Stimulated activated CD4-positive, alpha-beta T cell treated with anti-CD3 and anti-CD28 coated beads, Interleukin-1b, Interleukin-23, amount 100 ng/mL, for 1 hour (primary cell): ENCODE data around the gene ATP7B.
"Not testable (repeated sequence)": the region's sequence is repeated elsewhere in the genome, so short reads cannot be mapped to it uniquely, and the experiment has no call there.

Experiments used
- DNase-seq, 2 donors: peaks; one replicate each; pipeline ENCODE4 v3.0.0-alpha.2; 2020; ENCODE audit warnings: low read depth in 2 of 2

The ATP7B gene

DNA sequence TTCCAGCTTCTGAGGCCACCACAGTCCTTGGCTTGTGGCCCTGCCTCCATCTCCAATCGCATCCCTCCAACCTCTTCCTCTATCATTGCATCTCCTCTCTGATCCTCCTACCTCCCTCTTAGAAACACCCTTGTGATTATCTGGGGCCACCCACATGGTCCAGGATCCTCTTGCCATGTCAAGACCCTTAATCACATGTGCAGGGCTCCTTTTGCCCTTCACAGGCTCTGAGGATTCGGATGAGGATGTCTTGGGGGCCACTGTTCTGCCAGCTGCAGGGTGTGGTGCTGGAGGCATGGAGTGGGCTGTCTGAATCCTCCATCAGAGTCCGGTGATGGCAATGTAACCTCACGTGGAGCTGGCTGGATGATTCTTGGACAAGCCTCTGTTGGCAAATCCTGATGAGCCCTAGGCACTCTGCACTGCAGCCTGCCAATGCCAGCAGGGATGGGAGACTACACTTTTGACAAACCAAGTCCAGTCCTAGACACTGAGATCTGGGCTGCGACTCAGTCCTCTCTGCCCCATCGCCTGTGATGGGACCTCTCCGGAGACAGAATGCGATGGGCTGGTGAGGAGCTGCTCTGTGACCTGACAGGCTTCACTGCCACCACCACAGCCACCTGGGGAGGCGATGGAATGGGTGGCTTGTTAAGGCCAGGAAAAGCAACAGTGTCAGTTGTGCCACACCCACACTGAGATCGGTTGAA lies 88.3 kb downstream of the ATP7B start:
- no peak for DNase-seq

DNA sequence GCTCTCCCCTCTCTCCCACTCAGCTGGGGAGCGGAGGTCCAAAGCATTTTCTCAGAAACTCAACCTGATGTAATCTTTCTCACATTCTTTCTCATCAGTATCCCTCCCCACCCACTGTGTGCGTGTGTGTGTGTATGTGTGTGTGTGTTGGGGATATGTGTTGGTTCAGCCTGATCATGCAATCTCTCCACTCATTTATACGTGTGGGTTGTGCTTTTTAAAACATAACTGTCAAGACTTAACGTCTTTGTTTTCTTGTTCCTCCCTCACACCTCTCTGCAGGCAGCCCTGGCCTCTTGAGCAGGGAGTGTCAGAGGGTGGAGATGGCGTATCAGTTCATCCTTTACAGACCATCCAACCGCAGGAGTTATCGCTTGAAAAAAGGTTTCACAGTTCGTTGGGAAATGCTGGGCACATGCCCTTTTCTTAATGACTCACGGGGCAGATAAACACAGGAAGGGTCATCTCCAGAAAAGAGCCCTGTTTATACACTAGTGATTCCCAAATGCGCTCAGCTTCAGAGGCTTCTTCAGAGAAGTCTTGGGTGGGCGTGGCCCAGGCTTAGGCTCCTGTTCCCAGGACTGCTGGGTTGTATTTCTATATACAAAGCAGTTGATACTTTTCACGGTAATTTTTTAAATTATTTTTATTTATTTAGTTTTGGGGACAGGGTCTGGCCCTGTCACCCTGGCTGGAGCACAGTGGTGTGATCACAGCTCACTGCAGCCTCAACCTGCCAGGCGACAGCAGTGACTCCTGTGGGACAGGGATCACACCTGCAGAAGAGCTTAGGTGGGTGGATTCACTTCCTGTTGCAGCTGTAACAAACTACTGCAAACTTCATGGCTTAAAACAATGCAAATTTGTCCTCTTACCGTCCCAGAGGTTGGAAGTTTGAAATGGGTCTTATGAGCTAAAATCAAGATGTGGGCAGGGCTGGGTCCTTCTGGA lies 89.2 kb downstream of the ATP7B start:
- no peak for DNase-seq

DNA sequence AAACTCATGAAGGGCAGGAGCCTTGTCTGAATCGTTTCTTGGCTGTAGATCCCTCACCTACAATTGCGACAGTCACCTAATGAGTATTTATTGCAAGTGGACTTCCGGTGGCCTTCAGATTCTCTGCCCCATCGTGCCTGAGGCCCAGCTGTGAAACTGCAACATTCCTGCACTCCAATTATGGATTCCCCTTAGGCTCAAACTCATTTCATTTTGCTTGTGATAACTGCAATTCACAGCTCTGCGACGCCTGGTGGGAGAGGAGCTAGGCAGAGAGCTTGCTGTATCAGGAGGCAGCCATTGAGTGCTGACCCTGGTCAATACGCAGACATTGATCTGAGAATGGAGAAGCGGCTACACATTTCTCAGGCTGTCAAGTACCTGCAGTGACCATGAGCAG lies 90.5 kb downstream of the ATP7B start:
- no peak for DNase-seq

DNA sequence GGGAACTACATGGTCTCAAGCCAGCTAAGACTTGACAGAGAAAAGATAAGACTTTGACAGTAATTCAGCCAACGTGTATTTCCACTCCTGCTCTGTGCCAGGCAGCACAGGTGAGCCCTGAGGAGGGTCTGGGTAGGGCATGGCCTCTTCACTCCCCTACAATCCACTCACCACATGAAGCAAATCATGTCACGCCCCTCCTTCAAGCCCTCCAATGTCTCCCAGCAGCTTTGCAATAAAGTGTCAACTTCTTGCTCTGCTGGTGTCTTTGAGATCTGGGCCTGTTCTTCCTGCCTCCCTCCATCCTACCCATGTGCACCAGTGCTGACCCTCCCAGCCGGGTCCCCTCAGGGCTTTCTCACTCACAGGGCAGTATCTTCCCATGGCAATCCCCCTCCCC lies 91.0 kb downstream of the ATP7B start:
- DNase-seq, result no peak

DNA sequence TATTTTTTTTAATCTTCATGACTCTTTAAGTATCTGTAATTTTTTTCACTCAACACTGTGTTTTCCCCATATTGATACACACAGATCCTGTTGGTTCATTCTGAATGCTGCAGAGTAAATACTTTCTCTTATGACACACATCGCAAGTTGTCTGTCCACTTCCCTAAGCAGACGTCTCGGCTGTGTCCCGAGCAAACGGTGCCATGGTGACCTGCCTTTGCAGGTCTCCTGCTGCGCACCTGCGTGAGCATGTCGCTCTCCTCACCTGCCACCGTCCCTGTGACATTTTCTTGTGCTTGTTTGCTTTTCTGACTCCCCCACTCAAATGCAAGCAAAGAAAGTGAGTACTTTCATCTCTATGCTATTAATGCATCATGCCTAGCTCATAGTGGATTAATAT lies 91.7 kb downstream of the ATP7B start:
- no peak for DNase-seq

DNA sequence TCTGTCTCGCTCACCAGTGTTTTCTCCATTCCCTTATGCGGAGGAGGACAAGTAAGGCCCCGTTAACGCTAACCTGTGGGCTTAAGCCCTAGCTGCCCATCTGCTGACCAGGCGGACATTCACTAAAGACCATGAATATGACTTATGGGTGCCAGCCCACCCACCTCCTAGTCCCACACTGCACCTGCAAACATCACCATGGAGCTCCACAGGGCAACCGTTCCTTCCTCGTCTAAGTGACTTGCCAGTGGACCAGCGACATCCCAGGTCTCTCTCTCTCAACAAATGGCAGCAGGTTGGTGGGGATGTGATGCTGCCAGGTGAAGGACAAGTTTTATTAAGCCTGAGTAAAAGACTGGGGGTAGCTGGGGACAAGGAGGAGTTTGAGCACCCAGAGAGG lies 94.3 kb downstream of the ATP7B start:
- no peak for DNase-seq

DNA sequence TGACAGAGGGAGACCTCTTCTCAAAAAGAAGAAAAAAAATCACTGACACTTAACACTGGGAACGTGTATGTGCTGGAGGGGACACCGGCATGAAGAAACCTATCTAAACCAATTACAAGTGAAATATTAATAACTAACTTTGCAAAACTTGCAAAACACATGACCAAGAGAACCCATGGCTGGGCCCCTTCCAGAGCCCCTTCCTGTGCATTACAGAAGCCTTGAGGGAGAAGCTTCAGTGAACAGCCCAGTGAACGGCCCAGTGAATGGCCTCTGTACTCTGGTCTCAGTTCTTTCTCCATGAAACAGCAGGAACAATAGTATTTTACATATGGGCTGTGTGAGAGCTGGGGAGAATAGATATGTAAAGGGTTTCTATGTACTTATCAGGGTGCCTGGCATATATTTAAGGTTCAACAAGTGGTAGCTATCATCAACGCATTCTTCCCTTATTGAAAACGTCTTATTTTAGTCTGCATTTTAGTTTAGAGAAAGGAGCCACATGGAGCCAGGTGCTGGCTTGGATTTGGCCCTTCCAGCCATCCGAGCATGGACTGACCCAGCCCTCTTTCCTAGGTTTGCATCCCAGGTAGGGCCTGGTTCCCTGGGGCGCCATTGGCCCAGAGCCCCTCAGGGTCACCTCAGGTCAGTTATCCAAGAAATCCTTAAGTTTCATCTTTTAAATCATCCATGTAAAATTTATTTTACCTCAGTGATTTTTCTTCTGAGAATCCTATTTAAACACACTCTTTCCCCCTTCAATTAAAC lies 95.0 kb downstream of the ATP7B start:
- DNase-seq, result no peak

DNA sequence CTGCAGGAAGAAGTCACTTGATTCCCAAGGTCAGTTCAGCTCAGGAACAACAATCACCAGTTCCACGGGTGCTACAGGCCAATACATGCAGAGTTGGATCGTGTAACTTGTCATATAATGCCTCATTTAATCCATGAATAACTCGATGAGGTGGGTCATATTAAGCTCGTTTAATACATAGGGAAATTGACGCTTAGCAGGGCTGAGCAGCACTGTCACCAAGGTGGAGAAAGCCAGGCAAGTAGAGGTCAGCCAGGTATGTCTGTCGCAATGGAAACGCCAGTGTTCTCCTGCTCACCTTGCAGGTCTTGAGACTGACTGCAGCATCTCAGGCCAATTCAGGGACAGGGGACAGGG lies 97.1 kb downstream of the ATP7B start:
- no peak for DNase-seq

DNA sequence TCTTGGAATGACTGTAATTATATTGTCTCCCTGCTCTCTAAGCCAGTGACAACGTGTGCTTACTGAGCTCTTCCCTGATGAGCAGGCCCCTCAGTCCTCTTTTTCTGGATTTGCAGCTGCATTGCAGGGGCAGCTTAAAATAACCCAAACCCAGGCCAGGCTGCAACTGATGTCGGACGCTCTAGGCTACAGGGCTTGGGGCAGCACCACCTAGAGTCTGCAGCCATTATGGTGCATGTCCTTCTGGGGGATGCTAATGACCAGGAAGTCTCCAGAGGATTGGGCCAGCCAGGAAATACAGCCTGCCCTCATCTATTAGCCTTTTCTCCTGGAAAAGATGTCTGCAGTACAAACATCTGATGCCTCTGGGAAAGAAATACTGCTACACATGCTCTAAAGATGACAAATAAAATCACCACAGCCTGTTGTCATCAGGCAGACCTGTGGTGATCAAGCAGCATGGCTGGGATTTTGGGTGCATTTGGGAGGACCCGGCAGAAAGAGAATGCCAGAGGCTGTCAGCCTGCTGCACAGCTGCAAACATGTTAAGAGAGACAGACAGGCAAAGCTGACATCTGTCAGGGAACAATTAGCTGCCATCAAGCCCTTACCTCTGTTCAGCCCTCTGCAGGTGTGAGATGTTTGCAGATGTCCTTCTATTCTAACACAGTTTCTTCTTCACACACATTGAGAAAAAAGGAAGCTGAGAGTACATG lies 97.7 kb downstream of the ATP7B start:
- DNase-seq, result no peak

DNA sequence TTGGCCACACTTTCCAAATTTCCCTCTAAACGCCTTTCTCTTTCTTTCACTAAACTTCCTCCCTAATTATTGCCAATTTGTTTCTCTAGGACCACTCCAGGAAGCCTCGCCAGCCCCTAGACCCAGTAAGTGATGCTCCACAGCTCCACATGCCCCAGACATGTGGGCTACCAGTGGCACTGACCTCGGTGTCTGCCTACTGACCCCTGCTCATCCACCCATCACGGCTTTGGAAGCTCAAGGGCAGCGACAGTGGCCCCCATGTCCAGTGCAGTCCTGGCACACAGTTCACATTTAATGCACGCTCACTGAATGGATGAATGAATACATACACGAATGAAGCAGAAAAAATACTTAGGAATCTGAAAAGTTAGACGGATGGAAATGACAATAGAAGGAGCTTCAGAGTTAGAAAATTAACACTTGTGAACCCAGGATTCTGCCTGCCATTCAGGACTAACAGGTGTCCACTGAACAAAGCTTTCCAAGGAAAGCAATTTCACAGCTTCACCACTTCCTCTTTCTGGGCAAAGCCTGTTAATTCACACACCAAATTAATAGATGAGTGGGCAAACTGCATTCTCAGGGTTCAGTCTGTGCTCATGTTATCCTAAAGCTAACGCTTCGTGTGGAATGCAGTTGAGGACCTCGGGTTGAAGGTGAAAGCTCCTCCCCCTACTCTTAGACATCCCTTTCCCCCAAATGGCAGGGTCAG lies 98.6 kb downstream of the ATP7B start:
- no peak for DNase-seq

DNA sequence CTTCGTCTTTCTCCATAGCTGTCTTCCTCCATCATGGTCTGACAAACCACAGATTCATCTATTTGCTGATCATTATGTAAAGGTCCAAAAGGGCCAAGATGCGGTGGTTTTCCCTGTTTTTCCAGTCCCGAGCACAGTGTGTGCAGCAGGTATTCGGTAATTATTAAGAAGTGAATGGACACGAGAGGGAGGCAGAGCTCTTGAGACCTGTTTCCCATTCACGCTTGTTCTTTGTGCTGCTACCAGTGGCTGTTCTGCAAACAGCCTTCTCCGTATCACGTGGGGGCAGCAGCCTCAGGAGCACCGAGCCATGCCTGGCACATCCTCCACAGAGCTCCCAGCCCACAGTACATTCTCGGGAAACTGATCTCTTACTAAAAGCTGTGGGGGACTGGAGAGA lies 99.2 kb downstream of the ATP7B start:
- no peak for DNase-seq

DNA sequence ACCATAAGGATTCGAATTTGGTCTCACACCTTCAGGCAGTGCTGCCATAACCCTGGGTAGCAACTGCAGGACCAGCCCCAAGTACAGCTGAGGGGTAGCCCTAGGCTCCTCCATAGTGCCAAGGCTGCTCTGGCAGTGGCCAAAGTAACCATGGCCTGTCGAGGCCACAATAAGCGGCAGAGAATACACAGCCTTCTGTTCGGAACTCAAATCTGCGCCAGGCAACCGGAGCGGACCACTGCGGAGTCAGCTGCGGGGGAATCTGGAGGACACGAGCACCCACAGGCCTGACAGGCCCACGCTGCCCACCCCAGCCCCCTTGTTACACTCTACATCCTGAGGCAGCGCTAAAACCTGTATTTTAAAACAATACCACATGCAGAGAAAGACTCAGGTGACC lies 100.7 kb downstream of the ATP7B start:
- DNase-seq, result no peak

DNA sequence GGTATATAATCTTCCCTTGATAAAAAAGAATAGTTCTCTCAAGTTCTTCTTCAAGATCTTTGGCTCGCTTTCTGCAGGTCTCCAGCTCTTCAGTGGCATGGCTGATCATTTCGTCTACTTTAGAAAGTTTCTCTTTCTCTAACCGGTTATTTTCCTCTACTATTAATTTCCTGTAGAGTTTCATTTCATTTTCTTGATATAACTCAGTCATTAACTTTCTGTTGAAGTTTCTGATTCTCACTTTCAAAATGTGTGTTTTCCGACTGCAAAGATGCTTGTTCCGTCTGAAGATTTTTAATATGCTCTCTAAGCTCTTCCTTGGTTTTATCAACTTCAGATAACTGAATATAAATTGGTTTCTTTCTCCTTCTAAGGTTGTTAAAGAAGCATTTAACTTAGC lies 102.0 kb downstream of the ATP7B start:
- not testable (repeated sequence) for DNase-seq

DNA sequence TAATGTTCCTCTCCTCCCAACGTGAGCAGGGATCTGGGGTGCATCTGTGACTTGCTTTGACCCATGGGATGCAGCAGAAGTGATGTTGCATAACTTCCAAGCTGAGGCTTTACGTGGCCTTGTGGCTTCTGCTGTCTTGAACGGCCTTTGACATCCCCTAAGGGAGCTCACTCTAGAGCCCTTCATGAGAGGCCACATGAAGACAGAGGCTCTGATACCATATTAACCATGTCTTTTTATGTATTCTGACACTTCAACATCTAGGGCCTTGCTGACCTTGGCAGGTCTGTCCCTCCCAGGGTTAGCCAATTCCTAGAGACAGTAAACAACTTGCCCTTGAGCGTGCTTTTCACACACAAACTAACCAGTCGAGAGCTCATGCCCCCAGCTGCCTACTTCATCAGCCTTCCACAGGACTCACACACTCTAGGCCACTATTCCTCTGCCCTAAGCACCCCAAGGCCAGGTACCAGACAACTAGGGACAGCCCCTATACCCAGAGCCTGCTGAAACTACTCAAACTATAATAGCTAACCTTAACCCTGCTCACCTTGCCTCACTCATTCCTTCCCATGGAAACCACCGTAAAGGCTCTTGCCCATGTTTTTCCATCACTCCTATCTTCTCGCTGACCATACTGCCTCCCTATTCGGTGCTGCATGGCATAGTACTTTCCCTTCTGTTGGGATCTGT lies 104.1 kb downstream of the ATP7B start:
- no peak for DNase-seq

DNA sequence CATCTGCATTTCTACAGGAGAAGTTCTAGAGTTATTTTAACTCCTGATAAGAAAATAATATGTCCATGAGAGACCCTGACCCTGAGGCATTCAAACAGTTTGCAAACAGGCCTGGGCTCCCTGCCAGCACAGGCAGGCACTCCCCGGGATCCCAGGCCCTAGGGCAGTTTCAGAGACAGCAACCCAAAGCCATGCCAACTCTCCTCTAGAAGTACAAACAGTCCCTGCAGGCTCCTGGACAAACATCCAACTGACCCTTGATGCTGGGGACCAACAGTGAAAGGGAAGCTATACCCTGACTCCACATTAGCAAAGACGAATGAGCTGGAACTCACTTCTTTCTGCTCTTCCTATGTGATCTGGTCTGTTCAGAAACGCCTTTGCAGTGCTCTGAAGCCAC lies 104.7 kb downstream of the ATP7B start:
- DNase-seq, result no peak

DNA sequence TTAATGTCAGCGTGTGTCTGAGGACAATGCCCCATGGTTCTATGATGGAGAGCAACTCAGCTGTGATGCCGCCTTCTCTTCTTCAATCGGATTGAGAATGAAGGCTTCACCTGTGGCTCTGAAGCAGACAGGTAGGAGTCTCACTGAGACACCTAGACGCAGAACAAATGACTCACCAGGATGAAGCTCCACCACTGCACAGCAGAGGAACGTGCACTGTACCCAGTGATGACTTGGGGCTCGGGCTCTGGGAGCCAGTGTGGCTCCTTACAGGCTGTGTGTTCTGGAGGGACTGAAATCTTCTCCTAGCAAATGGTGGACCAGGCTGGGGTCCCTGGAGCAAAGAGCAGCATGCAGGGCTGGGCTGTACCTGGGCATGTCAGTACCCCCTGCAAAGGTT lies 105.5 kb downstream of the ATP7B start:
- DNase-seq, result no peak

DNA sequence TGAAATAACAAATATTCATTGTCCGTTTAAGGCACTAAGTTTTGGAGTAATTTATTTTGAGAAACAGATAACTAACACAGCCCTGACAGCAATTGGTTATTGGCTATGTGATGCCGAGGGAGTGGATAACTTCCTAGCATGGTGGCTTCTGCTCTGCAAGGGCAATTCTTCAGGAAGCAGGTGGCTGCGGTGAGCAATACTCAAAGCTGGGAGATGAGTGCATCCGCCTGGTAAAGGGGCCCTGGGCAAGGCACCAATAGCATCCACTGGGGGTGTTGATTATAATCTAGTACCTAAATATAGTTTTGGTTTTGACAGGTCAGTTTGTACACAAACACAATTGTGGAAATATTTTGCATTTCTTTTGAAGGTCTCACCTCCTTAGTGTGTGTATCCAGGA lies 108.5 kb downstream of the ATP7B start:
- no peak for DNase-seq

DNA sequence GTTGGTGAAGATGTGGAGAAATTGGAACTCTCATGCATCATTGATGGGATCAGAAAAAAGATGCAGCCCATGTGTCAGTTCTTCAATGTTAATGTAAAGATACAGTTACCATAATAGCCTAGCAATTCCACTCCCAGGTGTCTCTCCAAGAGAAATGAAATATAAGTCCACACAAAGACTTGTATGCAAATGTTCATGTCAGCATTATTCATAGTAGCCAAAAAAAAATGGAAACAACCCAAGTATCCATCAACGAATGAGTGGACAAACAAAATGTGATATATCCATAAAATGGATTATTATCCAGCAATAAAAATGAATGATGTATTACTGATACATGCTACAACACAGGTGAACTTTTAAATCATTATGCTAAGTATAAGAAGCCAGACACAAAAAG lies 110.8 kb downstream of the ATP7B start:
- no peak for DNase-seq

DNA sequence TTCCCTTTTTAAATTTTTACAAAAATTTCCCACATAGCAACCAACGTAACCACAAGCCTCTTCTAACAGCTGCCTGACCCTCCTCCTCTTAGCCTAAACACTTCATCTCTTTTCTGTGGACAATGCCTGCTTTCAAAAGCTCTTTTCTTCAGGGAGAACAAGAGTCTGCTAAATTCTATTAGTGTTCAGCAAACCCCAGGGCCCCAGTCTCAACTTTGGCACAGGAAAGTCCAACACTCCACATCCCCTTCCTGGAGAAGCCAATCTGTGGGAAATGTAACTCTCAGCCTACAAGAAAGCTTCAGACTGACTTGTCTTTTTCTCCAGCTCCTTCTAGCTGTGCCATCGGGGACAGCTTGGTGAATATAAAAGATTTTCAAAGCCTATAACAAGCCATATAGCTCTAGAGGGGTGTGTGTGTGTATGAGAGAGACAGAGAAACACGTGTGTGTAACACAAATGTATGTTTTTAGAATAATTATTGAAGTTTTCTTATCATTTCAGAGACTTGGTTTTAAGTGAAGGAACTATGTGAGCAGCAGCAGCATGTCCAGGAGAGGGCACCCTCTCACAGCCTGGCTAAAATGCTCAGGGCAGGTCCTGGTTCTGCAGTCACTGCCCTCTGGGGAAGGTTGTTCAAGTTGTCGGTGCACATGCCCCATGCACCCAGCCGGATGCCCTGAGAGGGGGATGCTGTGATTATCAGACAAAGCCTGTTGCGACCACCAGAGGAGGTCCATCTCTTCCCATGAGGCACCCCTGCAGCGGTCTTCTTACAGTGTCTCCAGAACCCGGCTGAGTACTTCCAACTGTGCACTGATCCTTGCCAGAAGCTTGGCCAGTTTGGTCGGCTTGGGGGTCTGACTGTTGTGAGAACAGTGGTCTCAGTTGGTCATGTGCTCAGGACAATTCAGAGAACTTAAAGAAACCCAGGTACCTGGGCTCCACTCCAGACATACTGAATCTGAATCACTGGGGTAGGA lies 115.1 kb downstream of the ATP7B start:
- peak in 1 of 2 donors; percentile 12 for DNase-seq
